Sigmoid colon (tissue), 7 donors: ENCODE data around the gene PLCL1. TPM values are rescaled to one million over a fixed set of nuclear protein-coding genes. Genes with fewer than 3 reads are reported as not detected.

Source experiments
- DNase-seq: peaks from one replicate; pipeline ENCODE4 v3.0.0-alpha.2; 2019
- H3K27ac ChIP-seq, 4 donors: fragments of 200-600 bp; sonication (generic); one replicate each; pipeline ENCODE4 v1.5.1; 2016 to 2019; ENCODE audit warnings: mild to moderate bottlenecking in 1 of 4
- H3K27me3 ChIP-seq, 3 donors: fragments of 200-600 bp; sonication (generic); one replicate each; pipeline ENCODE4 v1.5.1; 2019; ENCODE audit warnings: mild to moderate bottlenecking in 1 of 3
- H3K36me3 ChIP-seq, 4 donors: fragments of 200-600 bp; sonication (generic); one replicate each; pipeline ENCODE4 v1.5.1; 2016 to 2019
- H3K4me1 ChIP-seq, 4 donors: fragments of 200-600 bp; sonication (generic); one replicate each; pipeline ENCODE4 v1.5.1; 2017 to 2019
- H3K4me3 ChIP-seq, 4 donors: fragments of 200-600 bp; sonication (generic); one replicate each; pipeline ENCODE4 v1.5.1; 2017 to 2019; ENCODE audit warnings: mild to moderate bottlenecking in 2 of 4, moderate library complexity in 1 of 4
- H3K9me3 ChIP-seq, 4 donors: fragments of 200-600 bp in 3 of 4; sonication (generic) in 3 of 4; one replicate each; pipeline versions ENCODE4 v1.5.1 to v1.6.1; 2013 to 2019
- CTCF ChIP-seq, 4 experiments: fragments of 450-650 bp in 3 of 4; fragments of 200-600 bp in 1 of 4; IDR thresholded peaks; one replicate each; pipeline ENCODE4 v1.5.1; 2016 to 2019; ENCODE audit warnings: antibody characterized with exemption in 4 of 4, mild to moderate bottlenecking in 3 of 4, moderate library complexity in 2 of 4
- EP300 ChIP-seq, 4 donors: sonication (generic); formaldehyde crosslinking; IDR thresholded peaks; one replicate each; pipeline ENCODE4 v1.6.1; 2017; ENCODE audit warnings: antibody characterized with exemption in 4 of 4
- POLR2A ChIP-seq, 2 donors: fragments of 450-650 bp; IDR thresholded peaks; one replicate each; pipeline ENCODE4 v1.6.1; 2016; ENCODE audit warnings: antibody characterized with exemption in 2 of 2, mild to moderate bottlenecking in 2 of 2, moderate library complexity in 2 of 2
- POLR2AphosphoS5 ChIP-seq, 4 donors: sonication (generic); formaldehyde crosslinking; IDR thresholded peaks; one replicate each; pipeline ENCODE4 v1.6.1; 2017; ENCODE audit warnings: antibody characterized with exemption in 4 of 4
- WGBS, 2 donors: extraction: QIAGEN DNeasy Blood & Tissue Kit; methylation state at CpG; one replicate each; pipeline ENCODE4 v1.1.7; 2013; 5-methylcytosine and 5-hydroxymethylcytosine counted together
- intact Hi-C: fragments of 100-400 bp; cut with DNase I; formaldehyde crosslinking; loops from one replicate; pipeline ENCODE4 v1.15.1; 2023
- polyA plus RNA-seq, 3 donors: library from polyadenylated mRNA; stranded (reverse); fragments of 200-250 nt; gene quantifications; one replicate each; pipeline ENCODE4 v1.2.3, GENCODE V29; 2013
- total RNA-seq, 4 donors: library from RNA; depleted of rRNA; stranded (reverse); fragments of >200 nt; gene quantifications; one replicate each; pipeline ENCODE4 v1.1.0, GENCODE V29; 2016
- donor health status: healthy with polysubstance abuse.
- donor health status: Bipolar disorder and iron deficiency.
- donor health status: healthy.

PLCL1 gene
- total and polyA plus RNA-seq, 7 donors: 0.69 to 20.0 (median 13.6) TPM

DNA sequence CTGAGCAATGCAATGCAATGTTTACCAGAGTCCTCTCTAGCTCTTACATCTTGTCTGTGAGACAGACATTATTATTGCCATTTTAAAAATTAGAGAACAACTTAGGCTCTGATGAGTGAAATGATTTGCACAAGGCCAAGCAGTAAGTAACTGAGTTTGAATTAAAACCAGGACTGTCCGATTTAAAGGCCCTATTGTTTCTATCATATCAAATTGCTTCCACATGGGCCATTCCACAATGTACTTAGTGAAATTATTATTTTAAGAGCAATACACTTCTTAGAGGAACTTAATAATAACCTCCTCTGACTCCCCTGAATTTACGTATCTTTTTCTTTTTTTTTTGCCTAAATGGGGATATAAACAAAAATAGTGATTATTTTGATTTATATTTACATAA, 64.6 kb downstream of the PLCL1 start:
- 81 to 96% methylated on average over 2 of the region's 2 CpGs for WGBS, 2 donors
- Histone ChIP-seq H3K36me3 (no peaks in the 10 kb centered on the region), H3K9me3 (no peaks in the 10 kb centered on the region), H3K4me1 (peaks cover 0 to 9% (median 0%) of the 10 kb centered on the region in 4 donors), H3K27ac (no peak overlapping the region), H3K4me3 (no peak overlapping the region), H3K27me3 (no peaks in the 10 kb centered on the region)
- intact Hi-C loops: no loop called here
- TF ChIP-seq EP300 (IDR thresholded peaks at IDR 0.05): no peak
- TF ChIP-seq POLR2A (IDR thresholded peaks at IDR 0.05): no peak
- TF ChIP-seq POLR2AphosphoS5 (IDR thresholded peaks at IDR 0.05): no peak
- no peak for TF ChIP-seq CTCF (IDR thresholded peaks at IDR 0.05)
- DNase-seq: no peak

GRCh38 chr2:197869501-197870111, 65.2 kb downstream of the PLCL1 start:
- Histone ChIP-seq H3K9me3 (no peaks in the 10 kb centered on the region), H3K4me1 (peaks cover 0 to 9% (median 0%) of the 10 kb centered on the region in 4 donors), H3K36me3 (no peaks in the 10 kb centered on the region), H3K4me3 (no peak overlapping the region), H3K27me3 (no peaks in the 10 kb centered on the region), H3K27ac (no peak overlapping the region)
- WGBS, 2 donors: 66 to 80% methylated on average over 8 of the region's 8 CpGs
- TF ChIP-seq EP300 (IDR thresholded peaks at IDR 0.05) (no peak), CTCF (IDR thresholded peaks at IDR 0.05) (no peak), POLR2A (IDR thresholded peaks at IDR 0.05) (no peak), POLR2AphosphoS5 (IDR thresholded peaks at IDR 0.05) (no peak)
- DNase-seq: no peak
- intact Hi-C loops: no loop called here

- H3K27me3 ChIP-seq: no peaks in the 10 kb centered on the region
- H3K27ac ChIP-seq: no peak overlapping the region
- H3K9me3 ChIP-seq: no peaks in the 10 kb centered on the region
- peaks cover 0 to 9% (median 0%) of the 10 kb centered on the region in 4 donors for H3K4me1 ChIP-seq
- DNase-seq: no peak
- H3K36me3 ChIP-seq: no peaks in the 10 kb centered on the region
- 85 to 91% methylated on average over 2 of the region's 2 CpGs for WGBS, 2 donors
- TF ChIP-seq EP300 (IDR thresholded peaks at IDR 0.05): no peak
- no peak for TF ChIP-seq CTCF (IDR thresholded peaks at IDR 0.05)
- H3K4me3 ChIP-seq: no peak overlapping the region
- intact Hi-C loops: no loop called here
Measured at GRCh38 chr2:197870137-197870536, 65.7 kb downstream of the PLCL1 start.

GRCh38 chr2:197871780-197872456, 67.5 kb downstream of the PLCL1 start:
- WGBS, 2 donors: 70 to 76% methylated on average over 3 of the region's 3 CpGs

More at GRCh38 chr2:197871780-197872456, 67.5 kb downstream of the PLCL1 start:
- no peak overlapping the region for H3K4me3 ChIP-seq
- no peak overlapping the region for H3K27ac ChIP-seq
- H3K4me1 ChIP-seq: peaks cover 0 to 9% (median 0%) of the 10 kb centered on the region in 4 donors
- no peaks in the 10 kb centered on the region for H3K27me3 ChIP-seq
- no peaks in the 10 kb centered on the region for H3K36me3 ChIP-seq
- DNase-seq: no peak
- intact Hi-C loops: no loop called here
- no peak for TF ChIP-seq CTCF (IDR thresholded peaks at IDR 0.05)
- TF ChIP-seq POLR2AphosphoS5 (IDR thresholded peaks at IDR 0.05): no peak
- no peak for TF ChIP-seq EP300 (IDR thresholded peaks at IDR 0.05)
- no peak for TF ChIP-seq POLR2A (IDR thresholded peaks at IDR 0.05)
- H3K9me3 ChIP-seq: no peaks in the 10 kb centered on the region
